H1 (cell line): ENCODE data around the gene SFXN1. TPM values are rescaled to one million over a fixed set of nuclear protein-coding genes. Genes with fewer than 3 reads are reported as not detected.
A peak's percentile ranks its signal among the peaks of the same experiment; 100 is the strongest.

Experiments
- CTCF ChIA-PET: fragments of 300-600 bp; sonication (Branson Sonifier 250); formaldehyde crosslinking; loops from one replicate; lab custom pipeline; 2021; ENCODE audit not compliant: partially characterized antibody; lab: Charles Lee
- POLR2A ChIA-PET: fragments of 300-600 bp; sonication (Branson Sonifier 250); formaldehyde crosslinking; loops from one replicate; lab custom pipeline; 2021; ENCODE audit warnings: inconsistent platforms; ENCODE audit not compliant: partially characterized antibody; lab: Charles Lee
- DNase-seq, 2 experiments: peaks; one replicate each; pipeline versions ENCODE4 v3.0.0 to v3.0.0-alpha.2; 2010 to 2022; ENCODE audit warnings: low spot score in 2 of 2, low read depth in 1 of 2, mixed read lengths in 1 of 2
- FAIRE-seq: peaks from 2 replicates; lab custom pipeline; 2011; peaks lifted over from hg19 to GRCh38; lab: Jason Lieb, UNC
- H2AFZ ChIP-seq: 2 replicates; pipeline ENCODE4 v1.8.1; 2012; ENCODE audit warnings: low read length, inconsistent platforms
- H2AK5ac ChIP-seq: 2 replicates; pipeline ENCODE4 v1.6.1; 2013; ENCODE audit warnings: low read depth, low read length
- H2BK120ac ChIP-seq: replicated peaks from 2 replicates; pipeline ENCODE3; 2013; ENCODE audit warnings: low read depth, low read length, inconsistent platforms
- H2BK12ac ChIP-seq: 2 replicates; pipeline ENCODE4 v1.6.1; 2013; ENCODE audit warnings: low read depth, low read length
- H2BK15ac ChIP-seq: 2 replicates; pipeline ENCODE4 v1.6.1; 2013; ENCODE audit warnings: low read length
- H2BK20ac ChIP-seq: 2 replicates; pipeline ENCODE4 v1.6.1; 2013; ENCODE audit warnings: low read length
- H2BK5ac ChIP-seq: 2 replicates; pipeline ENCODE4 v1.6.1; 2013; ENCODE audit warnings: low read depth, low read length
- H3K14ac ChIP-seq: 2 replicates; pipeline ENCODE4 v1.6.1; 2013; ENCODE audit warnings: inconsistent platforms; ENCODE audit not compliant: insufficient read length
- H3K18ac ChIP-seq: 2 replicates; pipeline ENCODE4 v1.6.1; 2013; ENCODE audit warnings: low read length; ENCODE audit errors: extremely low read depth
- H3K23ac ChIP-seq: 2 replicates; pipeline ENCODE4 v1.6.1; 2013; ENCODE audit warnings: inconsistent platforms; ENCODE audit not compliant: insufficient read length
- H3K23me2 ChIP-seq: 2 replicates; pipeline ENCODE4 v1.6.1; 2013; ENCODE audit warnings: low read depth, low read length
- H3K27ac ChIP-seq: 2 replicates; pipeline ENCODE4 v1.6.1; 2011; ENCODE audit warnings: low read depth, low read length, inconsistent platforms
- H3K27me3 ChIP-seq, 4 experiments: replicated peaks in 1 of 4; 1 replicate in 1 of 4; 2 replicates in 3 of 4; pipeline versions ENCODE4 v1.6.1 to v1.8.1; 2011 to 2013; ENCODE audit warnings: low read length in 3 of 4, mild to moderate bottlenecking in 3 of 4, inconsistent platforms in 2 of 4, mixed read lengths in 2 of 4, moderate library complexity in 1 of 4; ENCODE audit not compliant: control insufficient read depth in 3 of 4, insufficient read depth in 3 of 4; ENCODE audit errors: extremely low read depth in 1 of 4
- H3K36me3 ChIP-seq, 4 experiments: 2 replicates each; pipeline versions ENCODE4 v1.6.1 to v1.8.1; 2011 to 2013; ENCODE audit warnings: mild to moderate bottlenecking in 4 of 4, low read length in 3 of 4, moderate library complexity in 2 of 4, control low read depth in 1 of 4, inconsistent platforms in 1 of 4; ENCODE audit not compliant: insufficient read depth in 4 of 4, control insufficient read depth in 2 of 4
- H3K4ac ChIP-seq: replicated peaks from 2 replicates; pipeline ENCODE3; 2013; ENCODE audit warnings: low read length, low read depth, mixed read lengths, inconsistent platforms; ENCODE audit not compliant: insufficient read length
- H3K4me1 ChIP-seq, 4 experiments: replicated peaks in 1 of 4; 1 replicate in 1 of 4; 2 replicates in 3 of 4; pipeline versions ENCODE4 v1.6.1 to v1.8.1; 2011 to 2013; ENCODE audit warnings: low read length in 3 of 4, inconsistent platforms in 2 of 4, mixed read lengths in 1 of 4; ENCODE audit not compliant: insufficient read depth in 4 of 4, control insufficient read depth in 3 of 4
- H3K4me2 ChIP-seq, 2 experiments: 2 replicates each; pipeline versions ENCODE4 v1.6.1 to v1.8.1; 2011 to 2013; ENCODE audit warnings: low read depth in 2 of 2, low read length in 2 of 2, control low read depth in 1 of 2, inconsistent platforms in 1 of 2, mild to moderate bottlenecking in 1 of 2; ENCODE audit not compliant: insufficient read depth in 1 of 2
- H3K4me3 ChIP-seq, 4 experiments: fragments of 200-600, 300-600 bp in 1 of 4; sonication (generic), shearing (Covaris generic), sonication (Bioruptor Twin) in 1 of 4; 2 replicates each; pipeline versions ENCODE4 v1.5.1 to v1.8.1; 2011 to 2016; ENCODE audit warnings: low read length in 4 of 4, low read depth in 3 of 4, control low read depth in 2 of 4, inconsistent platforms in 2 of 4, mild to moderate bottlenecking in 2 of 4, mixed read lengths in 1 of 4, moderate library complexity in 1 of 4; ENCODE audit not compliant: insufficient read depth in 2 of 4; ENCODE audit errors: extremely low read depth in 1 of 4
- H3K56ac ChIP-seq: replicated peaks from 2 replicates; pipeline ENCODE3; 2013; ENCODE audit warnings: low read depth, mild to moderate bottlenecking, mixed read lengths, low read length, inconsistent platforms; ENCODE audit not compliant: insufficient read length
- H3K79me1 ChIP-seq: 2 replicates; pipeline ENCODE4 v1.6.1; 2013; ENCODE audit warnings: low read depth, low read length, control low read depth
- H3K79me2 ChIP-seq, 2 experiments: 2 replicates each; pipeline versions ENCODE4 v1.6.1 to v1.8.1; 2012 to 2013; ENCODE audit warnings: low read length in 2 of 2, mild to moderate bottlenecking in 2 of 2, inconsistent platforms in 1 of 2; ENCODE audit not compliant: insufficient read depth in 2 of 2, control insufficient read depth in 1 of 2
- H3K9ac ChIP-seq, 4 experiments: replicated peaks in 1 of 4; 1 replicate in 1 of 4; 2 replicates in 3 of 4; pipeline versions ENCODE4 v1.6.1 to v1.8.1; 2011 to 2013; ENCODE audit warnings: low read depth in 3 of 4, low read length in 3 of 4, control low read depth in 2 of 4, mild to moderate bottlenecking in 2 of 4, moderate library complexity in 2 of 4, inconsistent platforms in 1 of 4; ENCODE audit errors: extremely low read depth in 1 of 4
- H3K9me3 ChIP-seq, 2 experiments: 2 replicates each; pipeline versions ENCODE4 v1.6.1 to v1.8.1; 2012 to 2013; ENCODE audit warnings: mild to moderate bottlenecking in 2 of 2, moderate library complexity in 2 of 2, control low read depth in 1 of 2, inconsistent platforms in 1 of 2, low read depth in 1 of 2, low read length in 1 of 2, mixed read lengths in 1 of 2; ENCODE audit not compliant: insufficient read depth in 2 of 2
- H4K20me1 ChIP-seq, 2 experiments: replicated peaks in 1 of 2; 2 replicates each; pipeline versions ENCODE3 to v1.8.1; 2011 to 2013; ENCODE audit warnings: inconsistent platforms in 2 of 2, low read length in 2 of 2, mild to moderate bottlenecking in 1 of 2; ENCODE audit not compliant: insufficient read depth in 2 of 2, control insufficient read depth in 1 of 2
- H4K5ac ChIP-seq: 2 replicates; pipeline ENCODE4 v1.6.1; 2013; ENCODE audit warnings: low read length, low read depth, mixed read lengths, inconsistent platforms; ENCODE audit not compliant: insufficient read length
- H4K8ac ChIP-seq: 2 replicates; pipeline ENCODE4 v1.8.0; 2013; ENCODE audit warnings: mild to moderate bottlenecking, moderate library complexity, low read length, inconsistent platforms; ENCODE audit not compliant: insufficient read depth; ENCODE audit errors: extremely low read depth
- H4K91ac ChIP-seq: replicated peaks from 2 replicates; pipeline ENCODE3; 2013; ENCODE audit warnings: low read length, mixed read lengths, inconsistent platforms; ENCODE audit not compliant: insufficient read length
- BACH1 ChIP-seq: IDR thresholded peaks from 2 replicates; pipeline ENCODE4 v1.6.1; 2012; ENCODE audit warnings: low read length, improper control_type of control experiment
- CEBPB ChIP-seq: IDR thresholded peaks from 2 replicates; pipeline ENCODE4 v1.6.1; 2012; ENCODE audit warnings: low read depth, low read length
- EGR1 ChIP-seq: IDR thresholded peaks from 2 replicates; pipeline ENCODE4 v1.6.1; 2011; ENCODE audit warnings: low read depth, low read length, borderline replicate concordance
- EZH2 ChIP-seq: fragments of 200-600 bp; sonication (generic); IDR thresholded peaks from 2 replicates; pipeline ENCODE4 v1.7.1; 2012; ENCODE audit warnings: low read depth, mild to moderate bottlenecking, moderate library complexity, low read length, inconsistent platforms; ENCODE audit not compliant: severe bottlenecking
- HDAC6 ChIP-seq: IDR thresholded peaks from one replicate; pipeline ENCODE4 v1.7.1; 2012; ENCODE audit warnings: low read depth, mild to moderate bottlenecking, inconsistent platforms, low read length, moderate library complexity
- NRF1 ChIP-seq: IDR thresholded peaks from 2 replicates; pipeline ENCODE4 v1.6.1; 2011; ENCODE audit warnings: mild to moderate bottlenecking, low read depth, low read length, improper control_type of control experiment
- POLR2A ChIP-seq, 2 experiments: IDR thresholded peaks; 1 replicate in 1 of 2; 2 replicates in 1 of 2; pipeline ENCODE4 v1.6.1; 2011; ENCODE audit warnings: low read depth in 2 of 2, low read length in 2 of 2, mild to moderate bottlenecking in 2 of 2; ENCODE audit errors: control extremely low read depth in 1 of 2
- POLR2AphosphoS5 ChIP-seq: IDR thresholded peaks from 2 replicates; pipeline ENCODE4 v1.6.1; 2011; ENCODE audit warnings: low read depth, low read length
- RAD21 ChIP-seq, 2 experiments: IDR thresholded peaks in 1 of 2; conservative IDR thresholded peaks in 1 of 2; 2 replicates each; pipeline ENCODE4 v1.6.1; 2011; ENCODE audit warnings: low read depth in 2 of 2, low read length in 2 of 2, improper control_type of control experiment in 1 of 2, inconsistent platforms in 1 of 2, mild to moderate bottlenecking in 1 of 2, moderate library complexity in 1 of 2
- RXRA ChIP-seq: IDR thresholded peaks from 2 replicates; pipeline ENCODE4 v1.6.1; 2011; ENCODE audit warnings: low read depth, mild to moderate bottlenecking, low read length, moderate library complexity; ENCODE audit not compliant: insufficient read depth
- SP4 ChIP-seq: IDR thresholded peaks from 2 replicates; pipeline ENCODE4 v1.6.1; 2012; ENCODE audit warnings: low read length, inconsistent platforms
- SRF ChIP-seq: IDR thresholded peaks from 2 replicates; pipeline ENCODE4 v1.6.1; 2011; ENCODE audit warnings: mild to moderate bottlenecking, low read depth, low read length, moderate library complexity
- TAF1 ChIP-seq: IDR thresholded peaks from 2 replicates; pipeline ENCODE4 v1.6.1; 2011; ENCODE audit warnings: mild to moderate bottlenecking, low read depth, low read length
- TEAD4 ChIP-seq: IDR thresholded peaks from 2 replicates; pipeline ENCODE4 v1.6.1; 2012; ENCODE audit warnings: low read depth, low read length, inconsistent platforms, mixed read lengths
- WGBS, 2 experiments: shearing (Covaris generic) in 1 of 2; methylation state at CpG; one replicate each; pipeline versions ENCODE4 v1.1.6 to v1.1.7; 2013 to 2015; ENCODE audit warnings: low lambda C conversion rate in 2 of 2, mixed read lengths in 2 of 2, inconsistent platforms in 1 of 2, low coverage in 1 of 2, missing lambda C conversion rate in 1 of 2; ENCODE audit not compliant: insufficient replicate concordance in 2 of 2, insufficient coverage in 1 of 2, insufficient read length in 1 of 2; ENCODE audit errors: extremely low coverage in 1 of 2, missing lambda C conversion rate in 1 of 2; 5-methylcytosine and 5-hydroxymethylcytosine counted together
- polyA plus RNA-seq, 7 experiments: library from polyadenylated mRNA; depleted of rRNA in 3 of 7; stranded (reverse) in 5 of 7; unstranded in 2 of 7; fragments of >200 nt in 5 of 7; fragments of 200-250 nt in 2 of 7; gene quantifications; 1 replicate in 5 of 7; 2 replicates in 1 of 7; 4 replicates in 1 of 7; pipeline versions ENCODE4 v1.2.1 to v1.2.3, GENCODE V29; 2011 to 2013; ENCODE audit warnings: missing spikeins in 2 of 7, mixed read lengths in 2 of 7
- total RNA-seq: library from RNA; stranded (reverse); fragmentation: NEBNext Ultra II Directional; extraction: Animal tissue kit (Norgen Biotek cat#: 25700); gene quantifications from 2 replicates; pipeline ENCODE4 v1.2.1, GENCODE V29; 2021
- TF ChIP-seq, protein P1 (sequence below): IDR thresholded peaks from 2 replicates; pipeline ENCODE4 v1.6.1; 2011; ENCODE audit warnings: low read depth, mild to moderate bottlenecking, low read length; ENCODE audit not compliant: insufficient read depth

Gene SFXN1
- total and polyA plus RNA-seq, 2 of the 8 experiments (the other 6 are each of a cell fraction or from before 2014, with no cell fraction given) = 72.7 to 97.6 TPM

DNA sequence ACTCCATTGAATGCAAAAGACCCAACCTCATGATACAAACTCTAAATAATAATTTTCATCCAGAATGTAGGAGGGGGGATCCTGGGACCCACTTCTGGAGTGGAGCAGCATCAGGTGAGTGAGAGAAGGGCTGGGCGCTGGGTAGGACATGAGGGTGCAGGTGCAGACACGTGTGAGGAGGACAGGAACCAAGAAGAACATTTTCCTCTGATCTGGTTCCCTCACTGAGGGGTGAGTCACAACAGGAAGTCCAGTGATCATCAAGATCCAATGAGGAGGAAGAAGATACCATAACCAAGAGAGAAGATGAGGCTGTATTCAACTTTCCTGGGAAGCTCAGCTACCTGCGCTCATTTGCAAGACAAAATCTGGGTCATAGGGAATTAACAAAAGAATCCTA lies 57.4 kb downstream of the SFXN1 start:
- Histone ChIP-seq H3K4ac (no peak overlapping the region), H3K27ac (no peak overlapping the region), H3K79me1 (no peaks in the 10 kb centered on the region), H2BK5ac (no peak overlapping the region), H2BK15ac (no peak overlapping the region), H3K27me3 (no peaks in the 10 kb centered on the region), H2BK12ac (no peak overlapping the region; the same call in 1 of the 2 replicates), H4K20me1 (no peaks in the 10 kb centered on the region), H3K4me2 (0 out of 4 replicates have a peak overlapping the region, but pooled peaks have one; percentile 18 to 34), H3K79me2 (no peaks in the 10 kb centered on the region), H3K9me3 (no peaks in the 10 kb centered on the region), H2BK20ac (no peak overlapping the region), H4K91ac (peak overlapping the region; percentile 45), H3K23me2 (no peaks in the 10 kb centered on the region), H3K4me3 (peak overlapping the region in 1 of 4 experiments; percentile 3; a peak in 1 of 8 replicates), H3K56ac (no peak overlapping the region), H4K8ac (no peak overlapping the region), H4K5ac (no peak overlapping the region), H3K4me1 (peaks cover 0 to 20% (median 14%) of the 10 kb centered on the region in 4 experiments; a peak in 6 of 7 replicates), H3K23ac (no peak overlapping the region), H3K9ac (no peak overlapping the region), H3K18ac (no peak overlapping the region), H2AFZ (no peak overlapping the region), H3K36me3 (no peaks in the 10 kb centered on the region), H2BK120ac (no peak overlapping the region), H3K14ac (no peak overlapping the region), H2AK5ac (no peak overlapping the region)
- WGBS, 2 experiments = 64% methylated on average over 3 of the region's 3 CpGs; no CpG with 5 or more reads in 1 of the 2 experiments
- FAIRE-seq = no peak
- POLR2A ChIA-PET = interaction anchor here (1.0 kb wide), 1 partner anchor 33 kb away, joined by 3 read pairs; no protein-coding TSS in a partner anchor
- DNase-seq = no peak
- CTCF ChIA-PET = interaction anchor here (0.6 to 15.3 kb wide), 18 partner anchors 9 to 333 kb away, joined by 3 to 199 read pairs (median 15); no protein-coding TSS in a partner anchor
- TF ChIP-seq POLR2A (IDR thresholded peaks at IDR 0.05; ENCODE audit: control extremely low read depth in 1 of 2, low read depth in 2 of 2, low read length in 2 of 2) = no peak
- no peak for TF ChIP-seq NRF1
- TF ChIP-seq TEAD4 = no peak
- no peak for TF ChIP-seq CEBPB
- no peak for TF ChIP-seq EZH2
- TF ChIP-seq EGR1 = no peak
- TF ChIP-seq BACH1 = no peak
- TF ChIP-seq SRF = no peak
- TF ChIP-seq SP4 = no peak
- TF ChIP-seq, protein P1, sequence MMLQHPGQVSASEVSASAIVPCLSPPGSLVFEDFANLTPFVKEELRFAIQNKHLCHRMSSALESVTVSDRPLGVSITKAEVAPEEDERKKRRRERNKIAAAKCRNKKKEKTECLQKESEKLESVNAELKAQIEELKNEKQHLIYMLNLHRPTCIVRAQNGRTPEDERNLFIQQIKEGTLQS = no peak
- no peak for TF ChIP-seq TAF1
- no peak for TF ChIP-seq HDAC6
- no peak for TF ChIP-seq POLR2AphosphoS5
- no peak for TF ChIP-seq RAD21 (IDR thresholded peaks at IDR 0.05 in 1 of 2, conservative IDR thresholded peaks at IDR 0.05 in 1 of 2; ENCODE audit: low read depth in 2 of 2, low read length in 2 of 2)
- TF ChIP-seq RXRA = no peak
